ENCODE measurements around the gene ARHGEF7.

ARHGEF7 gene

DNA sequence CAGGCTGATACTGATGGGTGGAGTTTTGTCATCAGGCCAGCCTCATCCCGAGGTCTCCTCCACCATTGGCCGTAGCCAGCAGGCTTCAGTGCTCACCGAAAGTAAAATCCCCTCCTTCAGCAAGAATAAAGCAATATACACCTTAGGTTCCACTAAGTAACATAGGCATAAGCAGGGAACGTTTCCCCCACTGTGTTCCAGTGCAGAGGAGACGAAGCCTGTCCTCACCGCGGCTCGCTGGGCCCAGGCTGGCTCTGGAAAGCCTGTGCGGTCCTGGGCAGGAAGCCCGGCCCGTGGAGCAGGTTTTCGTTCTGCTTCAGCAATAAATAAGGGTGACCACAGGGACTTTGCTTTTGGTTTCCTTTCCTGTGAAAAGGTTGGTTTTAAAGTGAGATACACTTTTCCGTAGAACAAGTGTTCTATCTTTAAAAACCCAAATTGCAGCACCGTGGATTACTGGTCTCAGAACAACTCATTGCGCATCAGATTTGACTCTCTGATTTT, 189.0 kb downstream of the ARHGEF7 start:
- Histone ChIP-seq H3K9me3 (ENCODE audit: insufficient read depth, low read depth, low read length) (peaks cover 2% of the 10 kb centered on the region), H3K27me3 (ENCODE audit: insufficient read depth, low read length) (no peaks in the 10 kb centered on the region), H3K36me3 (ENCODE audit: control insufficient read depth in 1 of 2, insufficient read depth in 2 of 2, low read length in 2 of 2) (peaks cover 45 to 54% of the 10 kb centered on the region in 2 experiments), H4K91ac (ENCODE audit: low read depth, low read length) (no peak overlapping the region), H4K8ac (ENCODE audit: low read depth, low read length) (no peak overlapping the region), H3K27ac (ENCODE audit: low read depth, low read length) (no peak overlapping the region), H3K4me2 (ENCODE audit: low read length) (no peak overlapping the region), H3K18ac (ENCODE audit: low read length) (no peak overlapping the region), H3K79me2 (ENCODE audit: control insufficient read depth, insufficient read depth, low read length, poor library complexity) (no peaks in the 10 kb centered on the region), H3K79me1 (ENCODE audit: low read length) (no peaks in the 10 kb centered on the region), H3K9ac (ENCODE audit: low read length) (no peak overlapping the region), H2BK5ac (ENCODE audit: low read depth, low read length, poor library complexity) (no peak overlapping the region), H3K4ac (ENCODE audit: low read depth, low read length) (no peak overlapping the region), H3K4me3 (ENCODE audit: low read depth, low read length) (no peak overlapping the region), H2BK12ac (ENCODE audit: low read length) (no peak overlapping the region), H3K23ac (ENCODE audit: low read length) (no peak overlapping the region), H2AFZ (ENCODE audit: insufficient read depth, low read length, poor library complexity) (no peak overlapping the region), H2AK5ac (ENCODE audit: low read length) (no peak overlapping the region), H2BK120ac (ENCODE audit: insufficient read depth, low read length, poor library complexity) (no peak overlapping the region), H3K4me1 (ENCODE audit: control insufficient read depth in 1 of 2, insufficient read depth in 2 of 2, low read length in 2 of 2) (no peaks in the 10 kb centered on the region), H4K12ac (ENCODE audit: low read depth, low read length) (no peak overlapping the region), H3K14ac (ENCODE audit: low read length) (no peak overlapping the region)
- WGBS (ENCODE audit: extremely low coverage, insufficient coverage, insufficient read length): no CpG with 5 or more reads among the region's 15 CpGs
- DNase-seq: no peak

- Histone ChIP-seq H3K9me3 (ENCODE audit: insufficient read depth, low read depth, low read length) (peaks cover 2% of the 10 kb centered on the region), H2BK12ac (ENCODE audit: low read length) (no peak overlapping the region)
- WGBS (ENCODE audit: extremely low coverage, insufficient coverage, insufficient read length): no CpG with 5 or more reads among the region's 20 CpGs
Measured at GRCh38 chr13:111304603-111305289, 189.6 kb downstream of the ARHGEF7 start.

DNA sequence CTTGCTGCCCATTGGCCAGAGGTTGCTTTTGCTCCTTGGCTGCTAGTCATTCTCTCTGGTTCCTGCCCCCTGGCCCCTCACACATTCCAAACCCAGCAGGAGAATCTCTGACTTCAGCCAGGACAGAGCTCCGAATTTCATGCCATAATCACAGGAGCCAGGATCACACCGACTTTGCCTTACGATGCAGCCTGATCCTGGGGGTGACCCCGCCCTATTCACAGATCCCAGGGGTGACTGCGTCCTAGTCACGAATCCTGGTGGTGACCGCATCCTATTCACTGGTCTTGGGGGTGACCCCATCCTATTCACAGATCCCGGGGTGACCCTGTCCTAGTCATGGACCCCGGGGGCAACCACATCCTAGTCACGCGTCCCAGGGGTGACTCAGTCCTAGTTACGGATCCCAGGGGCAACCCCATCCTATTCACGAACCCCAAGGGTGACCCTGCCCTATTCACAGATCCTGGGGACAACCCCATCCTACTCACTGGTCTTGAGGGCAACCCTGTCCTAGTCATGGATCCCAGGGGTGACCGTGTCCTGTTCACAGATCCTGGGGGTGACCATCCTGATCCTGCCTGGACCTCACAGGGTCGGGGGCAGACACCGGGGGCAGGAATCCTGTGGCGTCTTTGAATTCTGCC, 198.0 kb downstream of the ARHGEF7 start:
- peak overlapping the region; percentile 6 for H3K4me3 ChIP-seq (ENCODE audit: low read depth, low read length)
- no peaks in the 10 kb centered on the region for H3K27me3 ChIP-seq (ENCODE audit: insufficient read depth, low read length)
- no CpG with 5 or more reads among the region's 17 CpGs for WGBS (ENCODE audit: extremely low coverage, insufficient coverage, insufficient read length)
- no peak overlapping the region for H2AFZ ChIP-seq (ENCODE audit: insufficient read depth, low read length, poor library complexity)
- peaks cover 12 to 15% of the 10 kb centered on the region in 2 experiments for H3K36me3 ChIP-seq (ENCODE audit: control insufficient read depth in 1 of 2, insufficient read depth in 2 of 2, low read length in 2 of 2)
- no peak for DNase-seq
- H2AK5ac ChIP-seq (ENCODE audit: low read length): no peak overlapping the region
- no peak overlapping the region for H3K14ac ChIP-seq (ENCODE audit: low read length)
- no peak overlapping the region for H4K91ac ChIP-seq (ENCODE audit: low read depth, low read length)
- H3K79me1 ChIP-seq (ENCODE audit: low read length): no peaks in the 10 kb centered on the region
- peaks cover 14% of the 10 kb centered on the region for H3K9me3 ChIP-seq (ENCODE audit: insufficient read depth, low read depth, low read length)
- H4K8ac ChIP-seq (ENCODE audit: low read depth, low read length): no peak overlapping the region
- H4K12ac ChIP-seq (ENCODE audit: low read depth, low read length): no peak overlapping the region
- H3K4ac ChIP-seq (ENCODE audit: low read depth, low read length): no peak overlapping the region
- no peaks in the 10 kb centered on the region for H3K79me2 ChIP-seq (ENCODE audit: control insufficient read depth, insufficient read depth, low read length, poor library complexity)
- no peak overlapping the region for H3K18ac ChIP-seq (ENCODE audit: low read length)
- no peak overlapping the region for H3K4me2 ChIP-seq (ENCODE audit: low read length)
- H2BK12ac ChIP-seq (ENCODE audit: low read length): no peak overlapping the region
- H2BK120ac ChIP-seq (ENCODE audit: insufficient read depth, low read length, poor library complexity): no peak overlapping the region
- peaks cover 0 to 3% of the 10 kb centered on the region in 2 experiments for H3K4me1 ChIP-seq (ENCODE audit: control insufficient read depth in 1 of 2, insufficient read depth in 2 of 2, low read length in 2 of 2)
- no peak overlapping the region for H3K9ac ChIP-seq (ENCODE audit: low read length)
- H3K23ac ChIP-seq (ENCODE audit: low read length): no peak overlapping the region
- H2BK5ac ChIP-seq (ENCODE audit: low read depth, low read length, poor library complexity): no peak overlapping the region
- no peak overlapping the region for H3K27ac ChIP-seq (ENCODE audit: low read depth, low read length)

More at GRCh38 chr13:111304603-111305289, 189.6 kb downstream of the ARHGEF7 start:
- no peak overlapping the region for H2BK5ac ChIP-seq (ENCODE audit: low read depth, low read length, poor library complexity)
- H3K14ac ChIP-seq (ENCODE audit: low read length): no peak overlapping the region
- H4K8ac ChIP-seq (ENCODE audit: low read depth, low read length): no peak overlapping the region
- no peak for DNase-seq
- no peaks in the 10 kb centered on the region for H3K4me1 ChIP-seq (ENCODE audit: control insufficient read depth in 1 of 2, insufficient read depth in 2 of 2, low read length in 2 of 2)
- H3K79me1 ChIP-seq (ENCODE audit: low read length): no peaks in the 10 kb centered on the region
- H3K4ac ChIP-seq (ENCODE audit: low read depth, low read length): no peak overlapping the region
- H3K36me3 ChIP-seq (ENCODE audit: control insufficient read depth in 1 of 2, insufficient read depth in 2 of 2, low read length in 2 of 2): peaks cover 45 to 54% of the 10 kb centered on the region in 2 experiments
- H3K4me3 ChIP-seq (ENCODE audit: low read depth, low read length): no peak overlapping the region
- H3K18ac ChIP-seq (ENCODE audit: low read length): no peak overlapping the region
- no peak overlapping the region for H2AFZ ChIP-seq (ENCODE audit: insufficient read depth, low read length, poor library complexity)
- no peak overlapping the region for H2BK120ac ChIP-seq (ENCODE audit: insufficient read depth, low read length, poor library complexity)
- no peaks in the 10 kb centered on the region for H3K79me2 ChIP-seq (ENCODE audit: control insufficient read depth, insufficient read depth, low read length, poor library complexity)
- H4K91ac ChIP-seq (ENCODE audit: low read depth, low read length): no peak overlapping the region
- H3K23ac ChIP-seq (ENCODE audit: low read length): no peak overlapping the region
- no peak overlapping the region for H3K27ac ChIP-seq (ENCODE audit: low read depth, low read length)
- H3K4me2 ChIP-seq (ENCODE audit: low read length): no peak overlapping the region
- no peak overlapping the region for H4K12ac ChIP-seq (ENCODE audit: low read depth, low read length)
- H2AK5ac ChIP-seq (ENCODE audit: low read length): no peak overlapping the region
- no peaks in the 10 kb centered on the region for H3K27me3 ChIP-seq (ENCODE audit: insufficient read depth, low read length)
- H3K9ac ChIP-seq (ENCODE audit: low read length): no peak overlapping the region

DNA sequence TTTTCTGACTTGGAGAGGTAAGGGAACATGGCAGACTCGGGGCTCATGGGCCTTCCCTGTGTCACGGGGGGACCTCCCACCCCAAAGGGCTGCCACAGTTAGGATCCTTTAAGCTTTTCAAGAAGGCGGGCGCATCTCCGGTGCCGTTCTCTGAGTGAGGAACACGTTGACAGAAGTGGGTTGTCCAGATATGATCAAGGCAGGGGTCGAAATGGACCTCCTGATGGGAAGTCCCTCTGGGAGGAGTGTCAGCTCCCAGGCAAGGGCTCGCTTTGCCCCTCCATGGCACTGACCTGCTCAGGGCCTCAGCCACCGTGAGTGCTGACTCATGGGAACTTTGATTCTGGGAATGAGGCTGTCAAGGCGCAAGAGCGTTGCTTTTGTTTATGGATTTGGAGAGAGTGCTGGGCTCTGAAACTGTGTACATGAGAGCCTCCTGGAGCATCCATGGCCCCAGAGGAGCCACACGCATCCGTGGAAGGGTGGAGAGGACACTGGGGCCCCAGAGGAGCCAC, 198.9 kb downstream of the ARHGEF7 start:
- H2AK5ac ChIP-seq (ENCODE audit: low read length): no peak overlapping the region
- H3K79me1 ChIP-seq (ENCODE audit: low read length): no peaks in the 10 kb centered on the region
- no peak overlapping the region for H3K27ac ChIP-seq (ENCODE audit: low read depth, low read length)
- H3K4me3 ChIP-seq (ENCODE audit: low read depth, low read length): no peak overlapping the region
- H2BK12ac ChIP-seq (ENCODE audit: low read length): no peak overlapping the region
- no peaks in the 10 kb centered on the region for H3K27me3 ChIP-seq (ENCODE audit: insufficient read depth, low read length)
- H3K4ac ChIP-seq (ENCODE audit: low read depth, low read length): no peak overlapping the region
- no peak overlapping the region for H2BK5ac ChIP-seq (ENCODE audit: low read depth, low read length, poor library complexity)
- no peak overlapping the region for H3K23ac ChIP-seq (ENCODE audit: low read length)
- no peak overlapping the region for H4K91ac ChIP-seq (ENCODE audit: low read depth, low read length)
- H4K8ac ChIP-seq (ENCODE audit: low read depth, low read length): no peak overlapping the region
- peaks cover 7 to 12% of the 10 kb centered on the region in 2 experiments for H3K36me3 ChIP-seq (ENCODE audit: control insufficient read depth in 1 of 2, insufficient read depth in 2 of 2, low read length in 2 of 2)
- no CpG with 5 or more reads among the region's 14 CpGs for WGBS (ENCODE audit: extremely low coverage, insufficient coverage, insufficient read length)
- H2AFZ ChIP-seq (ENCODE audit: insufficient read depth, low read length, poor library complexity): no peak overlapping the region
- no peak overlapping the region for H3K18ac ChIP-seq (ENCODE audit: low read length)
- H3K4me1 ChIP-seq (ENCODE audit: control insufficient read depth in 1 of 2, insufficient read depth in 2 of 2, low read length in 2 of 2): peaks cover 0 to 3% of the 10 kb centered on the region in 2 experiments
- H3K14ac ChIP-seq (ENCODE audit: low read length): no peak overlapping the region
- no peak overlapping the region for H3K4me2 ChIP-seq (ENCODE audit: low read length)
- no peak overlapping the region for H4K12ac ChIP-seq (ENCODE audit: low read depth, low read length)
- H3K79me2 ChIP-seq (ENCODE audit: control insufficient read depth, insufficient read depth, low read length, poor library complexity): no peaks in the 10 kb centered on the region
- DNase-seq: no peak
- H3K9ac ChIP-seq (ENCODE audit: low read length): no peak overlapping the region
- H2BK120ac ChIP-seq (ENCODE audit: insufficient read depth, low read length, poor library complexity): no peak overlapping the region
- peaks cover 14% of the 10 kb centered on the region for H3K9me3 ChIP-seq (ENCODE audit: insufficient read depth, low read depth, low read length)

Data from trophoblast cell (in vitro differentiated cells and primary cell).